ENCODE results near the gene EIF2B4.
A peak's percentile ranks its signal among the peaks of the same experiment; 100 is the strongest.

EIF2B4 gene

GRCh38 chr2:27370026-27370815 is at the start of gene EIF2B4, which contains the start of gene SNX17:
Gene EIF2B4 (minus strand): TSS chr2:27370338. CDS start chr2:27370314, 24 bp downstream.
Gene SNX17 (plus strand): TSS chr2:27370616. CDS start chr2:27370744, 128 bp downstream.
- peak; percentile 99 for DNase-seq (ENCODE audit: low spot score)

GRCh38 chr2:27416151-27416550 is 46.0 kb upstream of the EIF2B4 start:
- no peak for DNase-seq (ENCODE audit: low spot score)

- no peak for DNase-seq (ENCODE audit: low spot score)
Observed at GRCh38 chr2:27412419-27413152, 42.4 kb upstream of the EIF2B4 start.

- DNase-seq (ENCODE audit: low spot score), result peak; percentile 97
Observed at GRCh38 chr2:27409321-27410073, 39.4 kb upstream of the EIF2B4 start, which contains the start of gene PPM1G. Gene PPM1G (minus strand): TSS chr2:27409591. CDS start chr2:27409422, 169 bp downstream.

GRCh38 chr2:27408601-27409320 is 38.6 kb upstream of the EIF2B4 start:
- DNase-seq (ENCODE audit: low spot score), result peak; percentile 22

GRCh38 chr2:27407798-27408491 is 37.8 kb upstream of the EIF2B4 start:
- peak; percentile 14 for DNase-seq (ENCODE audit: low spot score)

GRCh38 chr2:27400348-27401135 is 30.4 kb upstream of the EIF2B4 start:
- DNase-seq (ENCODE audit: low spot score), result no peak

- no peak for DNase-seq (ENCODE audit: low spot score)
Observed at GRCh38 chr2:27398962-27399361, 28.8 kb upstream of the EIF2B4 start.

- no peak for DNase-seq (ENCODE audit: low spot score)
Observed at GRCh38 chr2:27393225-27393624, 23.1 kb upstream of the EIF2B4 start.

GRCh38 chr2:27390822-27391679 is 20.9 kb upstream of the EIF2B4 start:
- no peak for DNase-seq (ENCODE audit: low spot score)

GRCh38 chr2:27381577-27382181 is 11.5 kb upstream of the EIF2B4 start:
- DNase-seq (ENCODE audit: low spot score), result no peak

GRCh38 chr2:27380626-27381545 is 10.7 kb upstream of the EIF2B4 start, which contains the start of gene ZNF513:
Gene ZNF513 (minus strand): TSS chr2:27380734. CDS start chr2:27380526, 208 bp downstream.
- DNase-seq (ENCODE audit: low spot score), result peak; percentile 92

- DNase-seq (ENCODE audit: low spot score), result peak; percentile 58
Observed at GRCh38 chr2:27379836-27380625, 9.9 kb upstream of the EIF2B4 start.

GRCh38 chr2:27379383-27379835 is 9.3 kb upstream of the EIF2B4 start:
- DNase-seq (ENCODE audit: low spot score), result no peak

GRCh38 chr2:27378809-27379290 is 8.7 kb upstream of the EIF2B4 start:
- DNase-seq (ENCODE audit: low spot score), result no peak

GRCh38 chr2:27378096-27378808 is 8.1 kb upstream of the EIF2B4 start:
- no peak for DNase-seq (ENCODE audit: low spot score)

Measured in activated CD4-positive, alpha-beta T cell treated with anti-CD3 and anti-CD28 coated beads, Interleukin-2, Interleukin-4, amounts not matched to agents 100 ng/mL and 50 ng/mL, durations not matched to agents 16 hours and 8 hours (primary cell).